Peyer's patch (tissue), 4 donors: Measurements from ENCODE around the gene TBC1D28.
"Not testable (repeated sequence)": the region's sequence is repeated elsewhere in the genome, so short reads cannot be mapped to it uniquely, and the experiment has no call there.

Source experiments
- CTCF ChIP-seq, 6 experiments: fragments of 450-650 bp in 4 of 6; fragments of 200-600 bp in 2 of 6; sonication (generic) in 1 of 6; IDR thresholded peaks; one replicate each; pipeline ENCODE4 v1.5.1; 2017 to 2019; ENCODE audit warnings: antibody characterized with exemption in 6 of 6, mild to moderate bottlenecking in 3 of 6, moderate library complexity in 1 of 6
- POLR2A ChIP-seq, 2 donors: fragments of 450-650 bp; IDR thresholded peaks; one replicate each; pipeline ENCODE4 v1.5.1; 2017; ENCODE audit warnings: antibody characterized with exemption in 2 of 2, mild to moderate bottlenecking in 2 of 2, moderate library complexity in 2 of 2

- TF ChIP-seq CTCF, POLR2A (IDR thresholded peaks at IDR 0.05): not testable (repeated sequence)
Measured at GRCh38 chr17:18593138-18593537, 51.1 kb downstream of the TBC1D28 start.
